Skeletal muscle tissue (tissue), 4 donors: ENCODE measurements around the gene SLC13A3. TPM values are rescaled to one million over a fixed set of nuclear protein-coding genes. Genes with fewer than 3 reads are reported as not detected.

ENCODE experiments used
- H3K27ac ChIP-seq: one replicate; pipeline ENCODE4 v1.7.0; 2013; ENCODE audit warnings: mild to moderate bottlenecking, low read depth, low read length, inconsistent platforms
- H3K27me3 ChIP-seq, 3 donors: one replicate each; pipeline ENCODE4 v1.7.0; 2013; ENCODE audit warnings: low read length in 3 of 3; ENCODE audit not compliant: control insufficient read depth in 3 of 3, insufficient read depth in 3 of 3
- H3K36me3 ChIP-seq, 3 donors: one replicate each; pipeline ENCODE4 v1.7.0; 2013; ENCODE audit warnings: low read length in 3 of 3; ENCODE audit not compliant: control insufficient read depth in 3 of 3, insufficient read depth in 3 of 3
- H3K4me1 ChIP-seq, 3 donors: one replicate each; pipeline ENCODE4 v1.7.0; 2013; ENCODE audit warnings: low read length in 3 of 3, mild to moderate bottlenecking in 3 of 3; ENCODE audit not compliant: control insufficient read depth in 3 of 3, insufficient read depth in 3 of 3
- H3K4me3 ChIP-seq, 3 donors: one replicate each; pipeline ENCODE4 v1.7.0; 2013; ENCODE audit warnings: low read length in 3 of 3
- H3K9ac ChIP-seq, 3 donors: one replicate each; pipeline ENCODE4 v1.7.0; 2013; ENCODE audit warnings: low read length in 3 of 3, mild to moderate bottlenecking in 3 of 3, moderate library complexity in 2 of 3, low read depth in 1 of 3
- H3K9me3 ChIP-seq, 3 donors: one replicate each; pipeline ENCODE4 v1.7.0; 2013; ENCODE audit warnings: low read length in 3 of 3; ENCODE audit not compliant: control insufficient read depth in 3 of 3
- total RNA-seq: library from RNA; depleted of rRNA; stranded (reverse); fragments of >200 nt; gene quantifications from one replicate; pipeline ENCODE4 v1.2.3, GENCODE V29; 2014
- donor health status: Osteomylitis.

The SLC13A3 gene
- total RNA-seq, 1 donor from 2014 or later = 2.6 TPM

DNA sequence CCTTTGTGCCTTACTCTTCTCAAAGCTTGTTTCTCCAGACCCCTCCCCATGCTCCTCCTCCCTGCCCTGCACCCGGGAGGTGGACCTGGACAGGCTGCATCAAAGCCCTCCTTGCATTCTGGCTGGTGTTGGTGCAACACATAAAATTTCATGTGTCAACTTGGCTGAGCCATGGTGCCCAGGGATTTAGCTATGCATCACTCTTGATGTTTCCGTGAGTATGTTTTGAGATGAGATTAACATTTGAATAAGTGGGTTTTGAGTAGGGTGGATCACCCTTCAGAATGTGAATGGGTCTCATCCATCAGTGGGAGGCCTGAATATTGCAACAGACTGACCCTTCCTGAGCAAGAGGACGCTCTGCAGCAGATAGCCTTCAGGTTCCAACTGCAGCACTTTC is 96.4 kb downstream of the SLC13A3 start:
- Histone ChIP-seq H3K4me3 (no peak overlapping the region), H3K9me3 (no peaks in the 10 kb centered on the region), H3K9ac (no peak overlapping the region), H3K36me3 (no peaks in the 10 kb centered on the region), H3K27me3 (no peaks in the 10 kb centered on the region), H3K27ac (no peak overlapping the region), H3K4me1 (no peaks in the 10 kb centered on the region)

- Histone ChIP-seq H3K27me3 (no peaks in the 10 kb centered on the region), H3K36me3 (no peaks in the 10 kb centered on the region), H3K4me3 (no peak overlapping the region), H3K9me3 (no peaks in the 10 kb centered on the region), H3K4me1 (no peaks in the 10 kb centered on the region), H3K27ac (no peak overlapping the region), H3K9ac (no peak overlapping the region)
Observed at GRCh38 chr20:46553926-46554325, 97.3 kb downstream of the SLC13A3 start.

GRCh38 chr20:46552460-46553420 is 98.5 kb downstream of the SLC13A3 start:
- Histone ChIP-seq H3K4me1 (no peaks in the 10 kb centered on the region), H3K27ac (no peak overlapping the region), H3K36me3 (no peaks in the 10 kb centered on the region), H3K9ac (no peak overlapping the region), H3K27me3 (peaks cover 4 to 7% (median 7%) of the 10 kb centered on the region in 3 donors), H3K9me3 (no peaks in the 10 kb centered on the region), H3K4me3 (no peak overlapping the region)

- no peak overlapping the region for H3K27ac ChIP-seq
- H3K9me3 ChIP-seq = no peaks in the 10 kb centered on the region
- H3K27me3 ChIP-seq = peaks cover 7 to 13% (median 12%) of the 10 kb centered on the region in 3 donors
- H3K4me1 ChIP-seq = no peaks in the 10 kb centered on the region
- H3K36me3 ChIP-seq = no peaks in the 10 kb centered on the region
- H3K4me3 ChIP-seq = no peak overlapping the region
- H3K9ac ChIP-seq = no peak overlapping the region
Observed at GRCh38 chr20:46551522-46552381, 99.5 kb downstream of the SLC13A3 start.

- H3K27me3 ChIP-seq = peaks cover 12 to 20% (median 16%) of the 10 kb centered on the region in 3 donors
- no peak within 1 kb of the TSS for H3K4me3 ChIP-seq
- H3K9me3 ChIP-seq = no peaks in the 10 kb centered on the region
- H3K9ac ChIP-seq = no peak within 1 kb of the TSS
- no peak within 1 kb of the TSS for H3K27ac ChIP-seq
- no peaks in the 10 kb centered on the region for H3K4me1 ChIP-seq
- no peaks in the 10 kb centered on the region for H3K36me3 ChIP-seq
Observed at GRCh38 chr20:46550461-46550860, 100.8 kb downstream of the SLC13A3 start, which contains the start of gene OCSTAMP. Gene OCSTAMP, minus strand, starts transcription at chr20:46550654. Its CDS starts 94 bp downstream, at chr20:46550560.

GRCh38 chr20:46549188-46549972 is 101.9 kb downstream of the SLC13A3 start:
- Histone ChIP-seq H3K9me3 (no peaks in the 10 kb centered on the region), H3K4me1 (no peaks in the 10 kb centered on the region), H3K9ac (no peak overlapping the region), H3K4me3 (no peak overlapping the region), H3K27ac (no peak overlapping the region), H3K36me3 (no peaks in the 10 kb centered on the region), H3K27me3 (peaks cover 12 to 23% (median 16%) of the 10 kb centered on the region in 3 donors)

DNA sequence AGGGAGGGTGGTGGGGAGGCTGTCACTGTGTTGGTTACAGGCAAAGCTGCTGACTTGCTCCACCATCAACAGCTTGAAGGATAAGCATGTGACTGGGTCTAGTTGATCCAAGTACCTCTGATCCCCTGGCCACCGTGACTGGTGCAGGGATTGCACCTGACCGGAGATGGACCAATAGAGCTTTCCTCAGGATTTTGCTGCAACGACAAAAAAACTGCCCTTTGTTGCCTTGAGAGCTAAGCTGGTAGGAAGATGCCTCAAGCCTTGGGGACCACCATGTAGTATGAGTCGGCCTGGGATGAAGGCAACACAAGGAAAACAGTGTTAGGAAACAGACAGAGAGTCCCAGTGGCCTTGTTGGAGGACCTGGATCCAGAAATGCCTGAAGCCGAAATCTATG is 102.6 kb downstream of the SLC13A3 start:
- Histone ChIP-seq H3K36me3 (no peaks in the 10 kb centered on the region), H3K4me1 (no peaks in the 10 kb centered on the region), H3K27me3 (peaks cover 12 to 23% (median 16%) of the 10 kb centered on the region in 3 donors), H3K9me3 (no peaks in the 10 kb centered on the region), H3K27ac (no peak overlapping the region), H3K4me3 (no peak overlapping the region), H3K9ac (no peak overlapping the region)

DNA sequence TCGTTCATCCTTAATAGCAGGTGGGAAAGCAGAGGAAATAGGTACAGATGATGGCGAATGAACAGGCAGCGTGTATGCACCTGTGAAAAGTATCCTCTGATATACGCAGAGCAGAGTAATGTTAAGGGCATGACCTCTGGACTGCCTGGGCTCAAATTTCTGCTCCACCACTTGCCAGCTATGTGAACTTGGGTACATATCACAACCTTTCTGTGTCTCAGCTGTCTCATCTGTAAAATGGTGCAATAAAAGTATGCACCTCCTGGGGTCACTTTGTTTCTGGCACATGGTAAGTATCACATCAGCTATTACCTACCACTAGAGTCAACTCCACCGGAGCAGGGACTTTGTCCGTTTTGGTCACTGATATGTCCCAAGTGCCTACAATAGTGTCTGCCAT is 103.3 kb downstream of the SLC13A3 start:
- peaks cover 12 to 23% (median 16%) of the 10 kb centered on the region in 3 donors for H3K27me3 ChIP-seq
- no peak overlapping the region for H3K9ac ChIP-seq
- H3K4me1 ChIP-seq = no peaks in the 10 kb centered on the region

GRCh38 chr20:46546936-46547335 is 104.3 kb downstream of the SLC13A3 start:
- Histone ChIP-seq H3K27me3 (peaks cover 12 to 30% (median 23%) of the 10 kb centered on the region in 3 donors), H3K4me1 (no peaks in the 10 kb centered on the region), H3K9ac (no peak overlapping the region), H3K4me3 (no peak overlapping the region), H3K27ac (no peak overlapping the region), H3K36me3 (no peaks in the 10 kb centered on the region), H3K9me3 (no peaks in the 10 kb centered on the region)

More for the DNA sequence above, 103.3 kb downstream of the SLC13A3 start:
- Histone ChIP-seq H3K36me3 (no peaks in the 10 kb centered on the region), H3K27ac (no peak overlapping the region), H3K9me3 (no peaks in the 10 kb centered on the region), H3K4me3 (no peak overlapping the region)
